Skin epidermis (tissue), 12 donors: ENCODE data around the gene ESR1.
A peak's percentile ranks its signal among the peaks of the same experiment; 100 is the strongest.
"Not testable (repeated sequence)": the region's sequence is repeated elsewhere in the genome, so short reads cannot be mapped to it uniquely, and the experiment has no call there.

Source experiments
- H3K27ac ChIP-seq, 21 experiments: fragments of 200-600 bp; sonication (generic) in 11 of 21; one replicate each; pipeline ENCODE4 v1.5.0; 2020; ENCODE audit warnings: mild to moderate bottlenecking in 3 of 21, inconsistent platforms in 2 of 21, moderate library complexity in 2 of 21
- H3K4me3 ChIP-seq, 7 experiments: fragments of 200-600 bp; sonication (generic) in 2 of 7; one replicate each; pipeline ENCODE4 v1.5.0; 2020; ENCODE audit warnings: inconsistent platforms in 2 of 7, mild to moderate bottlenecking in 2 of 7, moderate library complexity in 1 of 7

The ESR1 gene

DNA sequence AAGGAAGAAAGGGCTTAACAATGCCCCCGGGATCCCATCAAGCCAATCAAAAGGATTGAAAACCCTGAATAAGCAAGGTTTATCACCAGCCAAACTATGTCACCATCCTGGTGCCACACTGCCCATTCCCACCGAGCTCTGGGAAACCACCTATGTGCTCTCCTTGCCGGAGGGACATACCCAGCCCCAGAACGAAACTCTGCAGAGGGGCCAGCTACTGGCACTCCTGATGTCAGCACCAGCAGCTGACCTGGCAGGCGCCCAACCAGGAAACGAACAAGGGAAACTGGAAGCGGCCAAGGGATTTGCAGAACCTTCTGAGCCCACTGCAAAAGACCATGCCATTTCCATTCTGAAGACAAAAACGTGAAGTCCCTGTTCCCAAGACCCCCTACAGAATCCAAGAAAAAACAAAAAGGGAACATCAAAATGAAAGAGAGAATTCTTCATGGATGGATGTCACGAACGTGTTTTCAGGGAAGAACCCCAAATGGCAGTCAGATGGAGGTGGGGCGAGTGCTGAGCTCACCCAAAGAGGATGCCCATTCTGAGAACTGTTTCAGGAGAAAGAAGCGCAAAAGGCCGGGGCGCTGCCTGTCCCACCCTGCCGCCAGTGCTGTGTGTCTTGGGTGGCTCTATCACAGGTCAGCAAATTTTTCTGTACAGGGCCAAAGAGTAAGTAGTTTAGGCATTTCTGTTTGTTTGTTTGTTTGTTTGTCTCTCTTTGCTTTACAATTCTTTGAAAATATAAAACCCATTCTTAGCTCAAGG, 305.2 kb downstream of the ESR1 start:
- no peak overlapping the region for H3K4me3 ChIP-seq
- H3K27ac ChIP-seq, result peak overlapping the region in 5 of 21 experiments; percentile 12 to 67 (median 25)

DNA sequence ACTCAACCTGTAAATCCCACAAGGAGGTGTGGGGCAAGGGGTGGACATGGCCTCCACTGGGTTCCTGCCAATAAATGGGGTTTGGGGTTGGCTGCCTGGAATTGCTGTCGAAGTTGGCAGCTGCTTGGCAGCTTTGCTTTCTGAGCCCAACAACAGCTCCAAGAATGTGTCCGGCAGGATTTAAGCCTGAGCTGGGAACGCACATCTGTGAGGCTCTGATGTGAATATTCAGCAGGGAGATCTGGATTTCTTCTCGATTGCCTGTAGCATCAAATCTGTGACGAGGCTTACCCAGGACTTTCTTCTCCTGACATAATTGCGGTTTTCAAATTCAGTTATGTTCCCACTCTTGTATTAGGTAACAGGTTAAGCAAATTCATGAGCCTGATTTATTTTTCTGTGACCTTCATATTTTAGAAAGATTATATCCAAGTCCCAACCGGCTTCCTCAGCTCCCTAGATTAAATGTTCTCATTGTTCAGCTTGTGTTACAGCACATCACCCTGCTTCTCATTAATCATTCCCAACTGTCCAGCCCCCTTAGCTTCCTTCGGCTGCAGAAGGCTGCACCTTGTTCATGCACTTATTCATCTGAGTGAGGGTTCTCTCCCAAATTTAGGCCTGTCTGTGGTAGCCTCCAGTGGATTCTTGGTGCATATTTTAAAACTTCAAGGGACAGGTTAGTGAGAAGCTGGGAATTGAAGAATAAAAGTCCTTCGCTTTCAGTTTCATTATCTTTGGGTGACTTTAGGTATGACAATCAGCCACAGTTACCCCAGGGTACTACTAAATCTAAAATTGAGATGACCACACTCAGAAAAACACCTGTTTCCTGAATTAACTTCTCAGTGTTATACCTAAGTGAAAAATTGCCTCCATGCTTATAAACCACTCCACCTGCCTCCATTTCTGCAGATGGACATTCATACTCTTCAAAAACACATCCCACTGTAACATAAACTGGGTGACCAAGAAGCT, 310.0 kb downstream of the ESR1 start:
- H3K4me3 ChIP-seq, result no peak overlapping the region
- peak overlapping the region in 2 of 21 experiments; percentile 2 to 16 for H3K27ac ChIP-seq

DNA sequence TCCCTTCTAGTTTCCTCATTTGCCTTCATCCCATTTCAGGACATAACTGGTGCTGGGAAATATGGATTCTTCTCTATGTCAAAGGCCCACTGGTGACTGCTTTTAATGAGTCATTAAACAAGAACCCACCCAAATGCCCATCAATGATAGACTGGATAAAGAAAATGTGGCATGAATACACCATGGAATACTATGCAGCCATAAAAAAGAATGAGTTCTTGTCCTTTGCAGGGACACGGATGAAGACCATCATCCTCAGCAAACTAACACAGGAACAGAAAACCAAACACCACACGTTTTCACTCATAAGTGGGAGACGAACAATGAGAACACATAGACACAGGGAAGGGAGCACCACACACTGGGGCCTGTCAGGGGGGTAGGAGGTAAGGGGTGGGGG, 310.7 kb downstream of the ESR1 start:
- Histone ChIP-seq H3K27ac (no peak overlapping the region), H3K4me3 (no peak overlapping the region)

DNA sequence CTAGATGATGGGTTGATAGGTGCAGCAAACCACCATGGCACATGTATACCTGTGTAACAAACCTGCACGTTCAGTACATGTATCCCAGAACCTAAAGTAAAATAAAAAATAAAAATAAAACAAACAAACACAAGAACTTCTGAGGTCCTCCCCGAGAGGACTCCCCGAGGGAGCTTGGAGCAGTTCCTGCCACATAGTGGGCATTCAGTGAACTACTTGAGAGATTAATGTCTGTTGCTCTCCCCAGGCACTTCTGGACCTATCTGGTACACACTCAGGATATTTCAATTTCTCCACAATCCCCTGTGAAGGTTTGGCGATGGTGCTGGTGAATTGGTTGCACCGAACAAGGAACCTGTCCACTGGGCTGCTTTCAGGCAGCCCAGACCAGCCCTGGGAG, 311.2 kb downstream of the ESR1 start:
- H3K4me3 ChIP-seq, result no peak overlapping the region
- peak overlapping the region in 1 of 21 experiments; percentile 16 for H3K27ac ChIP-seq

DNA sequence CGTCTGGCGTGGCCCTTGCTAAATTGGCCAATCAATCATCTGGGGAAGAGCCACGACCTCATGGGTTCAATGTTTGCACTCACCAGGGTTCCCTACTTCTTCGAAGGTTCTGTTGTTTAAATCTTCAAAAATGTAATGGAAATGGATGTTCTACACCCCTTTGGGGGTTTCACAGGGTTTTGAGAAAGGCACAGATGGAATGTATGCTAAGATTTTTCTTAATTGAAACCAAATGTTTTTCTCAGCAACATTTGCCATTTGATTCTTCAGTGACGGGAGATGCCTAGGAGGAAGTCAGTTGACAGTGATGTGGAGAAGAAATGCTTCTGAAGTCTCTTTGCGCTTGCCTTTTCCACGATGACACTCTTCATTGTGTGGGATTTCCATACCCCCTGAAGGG, 312.3 kb downstream of the ESR1 start:
- no peak overlapping the region for H3K4me3 ChIP-seq

DNA sequence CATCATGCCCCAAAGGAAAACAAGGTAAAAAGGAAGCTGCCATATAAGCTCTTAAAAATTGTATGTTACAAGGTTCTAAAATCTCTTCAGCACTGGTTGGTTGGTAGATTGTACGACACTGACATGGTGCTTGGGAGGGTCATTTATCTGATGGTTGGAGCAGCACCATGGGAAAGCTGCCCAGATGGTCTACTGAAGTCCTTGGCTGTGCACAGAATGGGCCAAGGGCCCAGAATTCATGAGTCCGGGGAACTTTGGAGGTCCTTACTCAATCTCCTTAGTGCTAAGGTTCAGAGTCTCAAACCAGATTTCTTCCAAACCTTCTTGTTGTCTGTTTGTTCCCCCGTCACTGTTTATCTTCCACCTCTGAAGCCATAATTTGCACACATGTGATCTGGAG, 314.4 kb downstream of the ESR1 start:
- H3K4me3 ChIP-seq, result no peak overlapping the region
- H3K27ac ChIP-seq, result no peak overlapping the region

More for the DNA sequence above, 312.3 kb downstream of the ESR1 start:
- H3K27ac ChIP-seq, result no peak overlapping the region

DNA sequence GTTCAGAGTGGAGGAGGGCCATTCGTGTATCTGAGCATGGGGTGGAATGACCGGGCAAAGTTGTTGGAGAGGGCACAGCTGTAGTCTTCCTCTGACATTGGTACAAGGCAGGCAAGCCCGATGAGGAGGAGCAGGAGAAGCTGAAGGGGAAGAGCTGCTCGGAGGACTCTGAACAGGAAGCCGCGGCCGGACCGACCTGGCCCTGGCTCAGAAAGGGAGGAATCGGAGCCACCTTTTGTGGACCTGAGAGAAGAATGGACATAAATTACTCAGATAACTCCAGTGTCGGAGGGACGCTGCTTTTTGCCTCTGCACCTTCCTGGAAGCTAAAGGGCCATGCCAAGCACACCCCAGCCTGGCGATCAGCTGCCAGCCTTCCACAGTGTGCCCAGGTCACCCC, 315.0 kb downstream of the ESR1 start:
- Histone ChIP-seq H3K4me3 (no peak overlapping the region), H3K27ac (no peak overlapping the region)

DNA sequence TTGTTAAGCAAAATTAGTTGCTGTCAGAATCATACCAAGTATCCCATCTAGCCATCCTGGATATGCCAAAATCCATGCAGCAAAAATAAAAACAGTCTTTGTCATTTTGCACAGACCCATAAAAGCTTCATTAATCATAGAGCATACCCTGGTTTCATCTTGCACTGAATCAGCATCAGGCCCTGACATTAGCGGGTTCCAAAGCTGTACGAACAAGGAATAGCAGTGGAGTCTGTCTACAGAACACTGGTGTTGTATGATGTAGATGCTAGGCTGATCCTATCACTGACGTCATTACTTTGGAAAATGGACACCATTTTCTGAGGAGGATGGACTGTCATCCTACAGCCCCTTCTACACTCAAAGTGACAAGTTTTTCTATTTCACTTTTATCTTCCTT, 315.6 kb downstream of the ESR1 start:
- H3K4me3 ChIP-seq, result no peak overlapping the region
- no peak overlapping the region for H3K27ac ChIP-seq

DNA sequence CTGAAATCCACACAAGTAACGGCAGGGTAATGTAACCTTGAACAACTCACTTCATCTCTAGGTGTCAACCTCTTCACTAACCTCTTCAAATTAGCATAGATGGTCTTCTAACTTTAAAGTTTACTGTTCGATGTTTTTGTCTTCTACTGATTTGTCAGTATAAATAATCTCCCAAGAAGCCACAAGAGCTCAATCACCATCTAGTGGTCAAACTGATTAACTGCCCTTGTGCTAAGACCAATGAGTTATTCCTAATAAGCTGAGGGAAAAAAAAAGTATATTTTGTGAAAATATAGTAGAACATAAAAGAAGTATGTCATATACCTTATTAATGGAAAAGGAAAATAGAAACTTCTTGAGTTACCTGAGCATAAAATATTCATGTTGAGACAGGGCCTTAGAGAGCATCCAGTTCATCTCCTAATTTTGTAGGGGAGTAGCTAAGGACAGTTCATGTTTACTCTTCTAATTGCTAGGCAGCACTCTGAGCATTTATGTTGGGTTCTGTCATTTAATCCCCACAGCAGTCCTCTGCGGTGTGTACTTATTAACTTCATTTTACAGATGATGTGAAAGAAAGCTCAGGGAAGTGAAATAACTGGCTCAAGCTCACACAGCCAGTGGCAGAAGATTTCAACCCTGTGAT, 317.1 kb downstream of the ESR1 start:
- Histone ChIP-seq H3K27ac (no peak overlapping the region), H3K4me3 (no peak overlapping the region)

DNA sequence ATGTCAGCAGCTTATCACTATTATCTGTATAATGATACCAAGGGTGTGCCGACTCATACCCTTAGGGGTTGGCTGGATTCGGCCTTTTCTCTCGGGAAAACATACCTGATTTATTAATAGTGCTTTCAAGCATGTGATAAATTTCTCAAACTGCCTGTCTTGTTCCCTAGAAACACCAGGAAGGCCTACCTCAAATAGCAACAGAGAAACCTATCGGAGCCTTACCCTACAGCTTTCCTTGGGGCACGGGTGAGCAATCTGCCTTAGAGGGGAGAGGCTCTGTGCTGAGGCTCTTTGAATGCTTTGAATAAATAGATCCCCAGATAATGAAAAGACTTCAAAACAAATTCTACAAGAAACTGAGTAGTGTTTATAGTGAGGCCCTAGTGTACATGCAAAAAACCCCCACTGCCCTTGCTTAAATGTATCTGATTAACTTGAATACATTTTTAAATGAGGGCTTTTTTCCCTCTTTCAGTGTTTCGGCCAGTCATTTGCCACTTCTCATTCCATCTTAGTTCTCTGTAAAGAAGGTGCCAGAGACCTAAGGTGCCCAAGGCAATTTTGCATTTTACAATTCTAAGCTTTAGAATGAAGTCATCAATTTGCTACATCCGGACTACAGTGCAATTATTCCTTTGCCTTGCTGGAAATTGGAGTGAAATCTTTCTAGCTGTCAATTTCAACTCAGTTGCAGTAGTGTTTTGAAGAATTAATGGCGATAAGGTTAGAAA, 320.1 kb downstream of the ESR1 start:
- Histone ChIP-seq H3K4me3 (no peak overlapping the region), H3K27ac (peak overlapping the region in 3 of 21 experiments; percentile 20 to 49 (median 46))

DNA sequence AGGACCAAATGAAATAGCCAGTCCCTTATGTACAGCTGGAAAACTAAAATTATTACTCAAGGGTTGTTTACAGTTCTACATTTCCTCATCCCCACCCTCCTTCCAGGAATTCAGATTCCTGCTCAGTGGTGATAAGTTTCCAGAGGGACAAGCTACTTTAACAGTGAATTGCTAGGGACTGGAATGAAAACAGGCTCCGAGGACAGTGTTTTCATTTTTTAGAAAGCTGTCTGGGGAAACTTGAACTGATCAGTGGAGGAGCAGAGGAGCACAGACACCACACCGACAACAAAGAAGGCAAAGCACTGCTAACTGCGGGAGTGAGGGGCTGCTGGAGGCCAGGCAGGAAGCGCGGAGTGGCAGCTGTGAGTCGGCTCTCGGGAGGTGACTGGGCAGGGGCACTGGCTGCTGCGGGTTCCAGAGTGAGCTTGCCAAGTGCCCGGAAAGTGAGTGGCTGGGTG, 322.2 kb downstream of the ESR1 start:
- Histone ChIP-seq H3K27ac (peak overlapping the region in 18 of 21 experiments; percentile 2 to 81 (median 62)), H3K4me3 (peak overlapping the region in 4 of 7 experiments; percentile 2 to 14 (median 8))

DNA sequence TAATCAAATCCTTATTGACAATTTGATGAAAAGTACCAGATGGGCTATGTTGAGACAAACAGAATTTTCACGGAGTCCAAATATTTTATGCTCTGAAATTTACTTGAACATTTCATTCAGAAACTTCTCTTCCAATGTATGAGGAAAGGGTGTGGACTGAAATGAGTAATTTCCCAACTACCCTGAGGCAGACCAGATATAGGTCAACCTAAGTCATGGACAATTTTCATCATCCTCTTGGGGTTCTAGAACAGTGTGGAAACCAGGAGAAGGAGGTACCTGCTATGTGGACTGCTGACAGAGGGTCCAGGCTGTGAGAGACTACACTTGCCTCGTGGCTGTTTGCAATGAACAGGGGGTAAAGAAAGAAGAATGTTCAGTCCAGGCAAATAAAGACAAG, 323.0 kb downstream of the ESR1 start:
- Histone ChIP-seq H3K27ac (peak overlapping the region in 8 of 21 experiments; percentile 57 to 81 (median 75)), H3K4me3 (peak overlapping the region in 1 of 7 experiments; percentile 7)

DNA sequence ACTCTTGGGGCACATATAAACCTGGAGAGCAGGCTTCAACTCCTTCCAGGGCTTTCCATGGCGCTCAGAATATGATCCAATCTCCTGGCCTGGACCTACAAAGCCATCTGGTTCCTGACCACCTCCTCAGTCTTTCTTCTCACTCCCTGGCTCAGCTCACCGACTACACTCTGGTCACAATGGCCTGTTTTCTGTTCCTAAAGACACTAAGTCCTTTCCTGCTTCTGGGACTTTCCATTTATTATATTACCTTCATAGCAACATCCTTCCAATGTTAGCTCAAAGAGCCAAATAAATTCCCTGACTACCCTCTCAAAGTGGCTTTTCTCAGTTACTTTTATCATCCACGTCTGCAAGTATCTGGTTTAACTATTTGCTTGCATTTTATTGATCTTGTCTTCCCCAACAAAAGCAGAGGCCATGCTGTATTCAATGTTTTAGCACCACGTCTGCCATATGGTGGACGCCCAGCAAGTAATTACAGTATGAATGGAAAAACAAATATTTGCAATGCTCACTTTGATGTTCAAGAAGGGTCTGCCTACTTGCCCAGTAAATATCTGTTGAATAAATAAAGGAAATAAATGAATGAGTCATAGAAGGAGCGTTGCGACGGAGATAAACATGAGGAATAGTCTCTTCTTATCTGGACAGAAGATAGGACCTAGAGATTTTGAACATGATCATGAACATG, 328.4 kb downstream of the ESR1 start:
- Histone ChIP-seq H3K4me3 (no peak overlapping the region), H3K27ac (no peak overlapping the region)

DNA sequence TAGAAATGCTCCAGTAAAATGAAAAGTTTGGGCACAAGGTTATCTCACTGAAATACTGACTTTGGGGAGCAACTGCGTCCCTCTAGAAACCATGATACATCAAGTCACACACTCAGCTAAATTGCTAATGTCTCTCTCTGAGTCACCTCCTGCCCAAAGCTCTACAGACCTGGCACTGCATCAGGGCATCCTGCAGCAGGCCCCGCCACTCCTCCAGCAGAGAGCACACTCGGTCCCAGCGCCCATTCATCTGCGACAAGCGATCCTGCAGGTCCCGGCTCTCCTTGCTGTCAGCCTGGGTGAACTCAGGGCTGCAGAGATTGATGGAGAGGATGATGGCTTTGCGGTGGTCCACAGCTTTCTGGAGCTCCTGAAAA, 329.0 kb downstream of the ESR1 start:
- no peak overlapping the region for H3K4me3 ChIP-seq
- H3K27ac ChIP-seq, result no peak overlapping the region

DNA sequence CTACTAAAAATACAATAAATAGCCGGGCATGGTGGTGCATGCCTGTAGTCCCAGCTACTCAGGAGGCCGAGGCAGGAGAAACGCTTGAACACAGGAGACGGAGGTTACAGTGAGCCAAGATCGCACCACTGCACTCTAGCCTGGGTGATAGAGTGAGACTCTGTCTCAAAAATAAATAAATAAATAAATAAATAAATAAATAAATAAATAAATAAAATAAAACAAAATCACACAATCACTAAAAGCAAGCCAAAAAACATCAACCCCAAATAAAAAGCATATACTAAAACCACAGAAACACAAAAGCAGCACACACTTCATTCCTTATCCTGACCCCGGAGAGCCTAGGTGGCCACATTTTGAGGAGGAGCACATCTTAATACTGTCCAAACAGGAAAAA, 330.9 kb downstream of the ESR1 start:
- H3K27ac ChIP-seq, H3K4me3 ChIP-seq: not testable (repeated sequence)

DNA sequence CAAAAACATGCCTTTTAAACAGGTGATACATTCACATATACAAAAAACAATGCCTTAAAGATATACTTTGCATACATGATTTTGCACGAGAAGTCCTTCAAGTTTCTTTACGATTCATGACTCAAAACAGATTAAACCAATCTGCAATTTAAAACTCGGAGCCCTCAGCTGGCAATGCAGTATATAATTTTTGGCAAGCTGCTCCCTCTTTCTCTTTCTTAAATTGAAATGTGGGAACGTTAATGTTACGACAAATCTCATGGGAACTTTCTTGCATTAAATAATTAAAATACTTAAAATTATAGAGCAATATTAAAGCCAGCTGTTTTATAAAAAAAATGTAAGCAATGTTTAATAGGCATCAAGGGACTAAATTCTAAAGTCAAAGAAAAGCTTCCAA, 334.6 kb downstream of the ESR1 start:
- Histone ChIP-seq H3K4me3 (no peak overlapping the region), H3K27ac (no peak overlapping the region)

DNA sequence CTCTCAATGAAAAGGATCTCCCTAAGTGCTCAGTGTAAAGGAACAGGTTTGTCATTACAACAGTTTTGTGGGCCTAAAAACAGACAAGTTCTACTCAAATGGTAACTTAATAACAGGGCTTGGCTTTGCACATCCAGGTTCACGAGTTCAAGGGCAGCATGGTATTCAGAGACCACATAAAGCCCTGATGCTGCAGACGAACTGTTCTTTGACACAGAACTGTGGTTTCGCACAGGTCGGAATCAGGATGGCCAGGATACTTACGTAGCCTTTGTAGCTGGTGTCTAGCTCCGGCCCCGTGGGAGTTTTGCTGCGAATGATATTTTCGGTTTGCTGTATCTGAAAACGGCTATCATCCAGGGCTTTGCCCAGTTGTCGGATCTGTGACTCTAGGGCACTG, 335.9 kb downstream of the ESR1 start:
- no peak overlapping the region for H3K4me3 ChIP-seq
- no peak overlapping the region for H3K27ac ChIP-seq

DNA sequence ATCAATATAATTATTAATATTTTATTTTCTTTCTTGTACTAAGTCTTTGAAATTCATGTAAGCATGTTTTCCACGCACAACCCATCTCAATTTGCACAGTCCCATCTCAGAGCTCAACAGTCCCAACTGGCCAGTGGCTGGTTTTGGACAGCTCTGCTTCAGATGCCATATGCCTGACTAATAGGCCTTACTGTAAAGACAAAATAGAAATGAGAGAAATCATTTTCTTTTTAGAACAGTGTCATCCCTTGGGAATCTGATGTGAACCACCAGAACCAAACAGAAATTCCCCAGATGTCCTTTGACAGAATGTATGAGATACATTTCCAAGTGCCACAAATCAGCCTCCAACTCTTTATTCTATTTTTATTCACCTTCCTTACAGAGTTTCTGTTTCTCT, 338.9 kb downstream of the ESR1 start:
- Histone ChIP-seq H3K27ac (peak overlapping the region in 2 of 21 experiments; percentile 14 to 37), H3K4me3 (no peak overlapping the region)

DNA sequence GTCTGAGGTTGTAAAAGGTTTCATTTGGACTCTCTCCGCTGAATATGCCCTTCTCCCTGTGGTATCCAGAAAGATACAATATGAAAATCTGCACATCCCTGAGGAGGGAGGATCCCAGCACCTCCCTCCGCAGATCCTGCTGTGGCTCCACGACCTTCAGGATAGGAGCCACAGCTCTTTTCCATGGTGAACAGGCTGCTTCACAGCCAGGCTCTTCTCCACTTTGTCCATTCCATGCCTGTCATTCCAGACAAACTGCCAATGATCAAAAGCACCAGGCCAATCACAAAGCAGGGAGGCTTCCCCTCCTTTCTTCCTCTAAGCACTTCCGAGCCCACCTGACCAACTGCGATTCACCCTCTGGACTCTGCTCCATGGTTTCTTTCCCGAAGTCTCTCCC, 339.8 kb downstream of the ESR1 start:
- Histone ChIP-seq H3K4me3 (no peak overlapping the region), H3K27ac (peak overlapping the region in 2 of 21 experiments; percentile 11 to 47)
